ENCODE measurements around the gene SLC29A3. TPM values are rescaled to one million over a fixed set of nuclear protein-coding genes. Genes with fewer than 3 reads are reported as not detected.
"Not testable (repeated sequence)": the region's sequence is repeated elsewhere in the genome, so short reads cannot be mapped to it uniquely, and the experiment has no call there.

Gene SLC29A3
- total RNA-seq, 2 donors from 2014 or later, result 2.0 to 2.1 TPM

- H3K9me3 Mint-ChIP-seq, result no peaks in the 10 kb centered on the region
- ATAC-seq (no peak), DNase-seq (ENCODE audit: low spot score in 2 of 2) (no peak)
- no peak overlapping the region for H3K27ac Mint-ChIP-seq
- H3K36me3 Mint-ChIP-seq, result no peaks in the 10 kb centered on the region
These were observed 26.0 kb downstream of the SLC29A3 start for GRCh38 chr10:71344993-71345480.

DNA sequence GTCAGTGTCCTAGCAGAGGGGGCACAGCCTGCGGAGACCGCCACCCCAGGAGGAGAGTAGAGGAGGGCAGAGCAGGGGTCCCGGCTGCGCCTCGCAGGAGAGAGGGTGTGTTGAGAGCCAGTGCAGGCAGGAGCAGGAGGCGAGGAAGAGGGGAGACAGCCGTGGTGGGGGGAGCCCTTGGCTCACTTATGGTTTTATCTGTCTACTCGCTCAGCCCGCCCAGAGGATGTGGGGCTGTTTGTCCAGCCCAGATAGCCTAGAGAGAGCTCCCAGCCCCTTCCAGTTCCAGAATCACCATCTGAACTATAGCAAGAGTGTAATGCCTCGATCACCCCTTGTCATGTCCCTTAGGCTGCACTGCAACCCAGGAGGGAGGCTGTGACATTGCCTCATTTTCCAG lies 26.6 kb downstream of the SLC29A3 start:
- no peaks in the 10 kb centered on the region for H3K36me3 Mint-ChIP-seq
- no peak for DNase-seq (ENCODE audit: low spot score in 2 of 2)
- no peak overlapping the region for H3K27ac Mint-ChIP-seq
- no peak for ATAC-seq
- no peaks in the 10 kb centered on the region for H3K9me3 Mint-ChIP-seq

DNA sequence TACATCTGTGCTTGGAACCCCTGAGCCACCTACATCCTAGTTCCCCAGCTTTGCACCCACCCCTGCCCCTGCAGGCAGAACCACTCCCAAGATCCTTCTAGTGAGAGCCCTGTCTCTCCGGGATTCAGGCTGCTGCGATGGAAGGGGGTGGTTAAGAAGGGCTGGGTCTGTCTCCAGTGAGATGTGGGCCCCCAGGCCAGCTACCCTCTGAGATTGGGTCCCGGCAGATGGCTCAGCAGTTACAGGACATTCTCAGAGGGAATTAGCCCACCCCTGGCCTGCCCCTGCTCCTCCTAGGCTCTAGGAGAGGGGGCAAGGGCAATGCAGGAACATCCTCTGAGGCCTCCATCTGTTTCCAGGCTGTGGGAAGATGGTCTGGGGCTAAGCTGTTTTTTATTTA lies 27.7 kb downstream of the SLC29A3 start:
- no peak for DNase-seq (ENCODE audit: low spot score in 2 of 2)
- no peak for ATAC-seq
- Mint-ChIP-seq H3K27ac (no peak overlapping the region), H3K36me3 (no peaks in the 10 kb centered on the region), H3K9me3 (no peaks in the 10 kb centered on the region)

- Mint-ChIP-seq H3K27ac (no peak overlapping the region), H3K9me3 (no peaks in the 10 kb centered on the region), H3K36me3 (no peaks in the 10 kb centered on the region)
- DNase-seq (ENCODE audit: low spot score in 2 of 2) (no peak), ATAC-seq (no peak)
These were observed 28.7 kb downstream of the SLC29A3 start for GRCh38 chr10:71347587-71348395.

GRCh38 chr10:71348850-71349249 lies 29.8 kb downstream of the SLC29A3 start:
- DNase-seq (ENCODE audit: low spot score in 2 of 2), result no peak
- no peaks in the 10 kb centered on the region for H3K9me3 Mint-ChIP-seq
- no peaks in the 10 kb centered on the region for H3K36me3 Mint-ChIP-seq

DNA sequence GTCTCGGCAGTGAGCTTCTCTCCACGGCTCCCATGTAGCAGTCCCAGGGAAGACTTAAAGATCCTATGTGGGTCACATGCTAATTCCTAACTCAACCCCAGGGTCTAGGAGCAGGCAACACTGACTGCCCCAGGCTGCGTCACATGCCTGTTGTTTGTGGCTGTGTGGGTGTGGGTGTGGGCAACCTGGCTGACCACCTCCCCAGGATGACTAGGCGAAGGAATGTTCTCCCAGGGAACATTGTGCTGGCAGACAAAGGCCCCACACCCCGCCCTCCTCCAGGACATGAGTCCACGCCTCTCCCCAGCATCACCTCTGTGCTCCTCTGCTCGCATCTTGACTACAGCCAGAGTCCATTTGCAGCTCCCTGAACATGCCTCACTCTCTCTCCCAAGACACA lies 30.3 kb downstream of the SLC29A3 start:
- no peaks in the 10 kb centered on the region for H3K9me3 Mint-ChIP-seq
- no peak for ATAC-seq
- no peak for DNase-seq (ENCODE audit: low spot score in 2 of 2)
- H3K27ac Mint-ChIP-seq, result peak overlapping the region in 1 of 2 donors; percentile 33
- H3K36me3 Mint-ChIP-seq, result no peaks in the 10 kb centered on the region

More at GRCh38 chr10:71348850-71349249, 29.8 kb downstream of the SLC29A3 start:
- ATAC-seq, result no peak
- H3K27ac Mint-ChIP-seq, result no peak overlapping the region

GRCh38 chr10:71351087-71351486 lies 32.0 kb downstream of the SLC29A3 start:
- DNase-seq (ENCODE audit: low spot score in 2 of 2), result no peak
- Mint-ChIP-seq H3K27ac (no peak overlapping the region), H3K36me3 (no peaks in the 10 kb centered on the region), H3K9me3 (no peaks in the 10 kb centered on the region)
- ATAC-seq, result no peak

GRCh38 chr10:71351628-71352319 lies 32.7 kb downstream of the SLC29A3 start:
- DNase-seq (ENCODE audit: low spot score in 2 of 2) (no peak), ATAC-seq (no peak)
- Mint-ChIP-seq H3K27ac (no peak overlapping the region), H3K36me3 (no peaks in the 10 kb centered on the region), H3K9me3 (no peaks in the 10 kb centered on the region)

GRCh38 chr10:71353639-71354038 lies 34.6 kb downstream of the SLC29A3 start:
- DNase-seq (ENCODE audit: low spot score in 2 of 2) (no peak), ATAC-seq (no peak)
- Mint-ChIP-seq H3K27ac (no peak overlapping the region), H3K36me3 (no peaks in the 10 kb centered on the region), H3K9me3 (no peaks in the 10 kb centered on the region)

- Mint-ChIP-seq H3K27ac (no peak overlapping the region), H3K9me3 (no peaks in the 10 kb centered on the region), H3K36me3 (no peaks in the 10 kb centered on the region)
- DNase-seq (ENCODE audit: low spot score in 2 of 2) (no peak), ATAC-seq (no peak)
These were observed 35.7 kb downstream of the SLC29A3 start for GRCh38 chr10:71354776-71355175.

DNA sequence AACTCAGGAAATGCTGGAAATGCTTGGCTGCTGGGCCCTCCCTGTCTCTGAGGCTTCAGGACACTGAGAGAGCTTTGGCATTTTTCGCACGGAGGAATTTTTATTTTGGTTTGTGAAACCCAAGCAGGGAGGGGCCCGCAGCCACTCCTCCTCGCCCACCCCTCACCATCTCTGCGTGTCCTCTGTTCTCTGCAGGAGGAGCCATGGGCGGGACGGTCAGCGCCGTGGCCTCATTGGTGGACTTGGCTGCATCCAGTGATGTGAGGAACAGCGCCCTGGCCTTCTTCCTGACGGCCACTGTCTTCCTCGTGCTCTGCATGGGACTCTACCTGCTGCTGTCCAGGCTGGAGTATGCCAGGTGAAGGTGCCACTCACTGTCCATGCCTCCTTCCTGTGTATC lies 36.8 kb downstream of the SLC29A3 start:
- H3K27ac Mint-ChIP-seq, result no peak overlapping the region
- DNase-seq (ENCODE audit: low spot score in 2 of 2), result no peak
- H3K9me3 Mint-ChIP-seq, result no peaks in the 10 kb centered on the region
- ATAC-seq, result no peak
- H3K36me3 Mint-ChIP-seq, result no peaks in the 10 kb centered on the region

DNA sequence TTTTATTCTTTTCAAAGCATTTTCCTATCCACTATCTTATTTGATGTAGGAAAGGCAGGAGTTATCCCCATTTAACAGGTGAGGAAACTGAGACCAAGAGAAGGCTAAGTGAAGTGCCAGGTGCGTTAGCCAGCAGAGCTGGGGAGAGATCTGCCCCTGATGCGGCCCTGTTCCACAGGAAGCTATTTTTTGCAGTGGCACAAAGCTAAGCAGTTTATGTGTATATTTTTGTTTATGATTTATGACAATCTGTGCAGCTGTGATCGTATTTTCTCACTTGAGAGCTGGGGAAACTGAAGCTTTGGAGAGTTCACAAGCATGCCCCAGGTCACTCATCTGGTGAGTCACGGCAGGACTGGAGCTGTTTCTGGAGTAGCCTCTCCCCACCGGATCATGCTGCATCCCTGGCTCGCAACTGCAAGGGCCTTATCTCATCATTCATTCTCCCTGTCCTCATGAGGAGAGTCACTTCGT lies 38.8 kb downstream of the SLC29A3 start:
- H3K27ac Mint-ChIP-seq, result peak overlapping the region in 1 of 2 donors; percentile 36
- no peaks in the 10 kb centered on the region for H3K9me3 Mint-ChIP-seq
- DNase-seq (ENCODE audit: low spot score in 2 of 2), result no peak
- no peak for ATAC-seq
- H3K36me3 Mint-ChIP-seq, result no peaks in the 10 kb centered on the region

DNA sequence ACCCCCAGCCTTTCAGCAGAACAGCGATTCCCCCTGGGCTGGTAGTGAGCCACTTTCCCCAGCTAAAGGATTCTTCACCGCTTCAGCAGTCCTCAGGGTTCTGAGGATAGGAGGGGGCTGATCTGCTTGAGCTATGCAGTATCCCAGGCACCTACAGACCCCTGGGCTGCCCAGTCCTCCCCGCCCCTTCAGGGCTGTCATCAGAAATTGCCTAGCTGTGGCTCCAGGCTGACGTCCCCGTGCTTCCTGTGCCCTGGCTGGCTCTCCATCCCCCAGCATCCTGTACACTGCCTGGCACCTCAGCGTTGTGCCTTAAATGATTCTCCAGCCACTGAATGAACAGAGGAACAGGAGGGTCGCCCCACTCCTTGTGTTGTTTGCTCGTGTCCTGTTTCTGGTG lies 39.2 kb downstream of the SLC29A3 start:
- H3K36me3 Mint-ChIP-seq, result no peaks in the 10 kb centered on the region
- no peak for DNase-seq (ENCODE audit: low spot score in 2 of 2)
- peak overlapping the region in 1 of 2 donors; percentile 36 for H3K27ac Mint-ChIP-seq
- no peaks in the 10 kb centered on the region for H3K9me3 Mint-ChIP-seq
- no peak for ATAC-seq

DNA sequence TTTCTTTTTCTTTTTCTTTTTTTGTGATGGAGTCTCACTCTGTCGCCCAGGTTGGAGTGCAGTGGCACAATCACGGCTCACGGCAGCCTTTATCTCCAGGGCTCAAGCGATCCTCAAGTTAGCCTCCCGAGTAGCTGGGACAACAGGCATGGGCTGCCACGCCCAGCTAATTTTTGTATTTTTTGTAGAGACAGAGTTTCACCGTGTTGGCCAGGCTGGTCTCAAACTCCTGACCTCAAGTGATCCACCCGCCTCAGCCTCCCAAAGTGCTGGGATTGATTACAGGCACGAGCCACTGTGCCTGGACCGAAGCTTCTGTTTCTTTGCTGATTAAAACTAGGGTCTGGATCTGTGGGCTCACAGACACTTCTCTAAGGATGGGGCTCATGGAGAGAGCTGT lies 39.8 kb downstream of the SLC29A3 start:
- H3K36me3 Mint-ChIP-seq; H3K27ac Mint-ChIP-seq; DNase-seq (ENCODE audit: low spot score in 2 of 2); H3K9me3 Mint-ChIP-seq; ATAC-seq: not testable (repeated sequence)

DNA sequence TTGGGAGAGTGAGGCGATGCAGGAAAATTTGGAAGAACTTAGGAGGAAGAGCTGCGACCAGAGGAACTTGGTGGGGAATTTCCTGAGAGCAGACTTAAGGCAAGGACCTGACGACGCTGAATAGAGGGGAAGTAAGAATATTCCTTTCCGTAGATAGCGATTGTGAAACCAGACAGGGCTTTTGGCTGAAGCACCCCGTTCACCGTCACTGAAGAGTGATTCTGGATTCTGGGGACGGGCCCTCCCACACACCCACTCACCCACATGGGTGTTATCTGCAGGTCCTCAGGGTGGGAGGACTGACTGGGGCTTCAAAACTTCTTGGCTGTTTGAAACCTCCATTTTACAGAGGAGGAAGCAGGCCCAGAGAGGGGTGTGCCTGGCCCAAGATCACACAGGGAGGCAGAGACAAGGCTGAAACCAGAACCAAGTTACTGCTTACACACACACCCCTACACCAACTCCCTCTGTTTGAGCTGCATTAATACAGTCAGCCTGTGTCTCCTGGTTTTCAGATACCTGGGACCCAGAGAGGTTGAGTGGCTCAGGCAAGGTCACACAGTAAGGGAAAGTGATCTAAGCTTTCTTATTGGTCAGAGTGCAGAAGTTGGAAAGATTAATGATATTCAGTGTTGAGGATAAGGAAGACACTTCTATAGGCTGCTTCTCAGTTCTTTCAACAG lies 40.4 kb downstream of the SLC29A3 start:
- no peaks in the 10 kb centered on the region for H3K36me3 Mint-ChIP-seq
- no peaks in the 10 kb centered on the region for H3K9me3 Mint-ChIP-seq
- no peak for DNase-seq (ENCODE audit: low spot score in 2 of 2)
- no peak for ATAC-seq
- H3K27ac Mint-ChIP-seq, result no peak overlapping the region

DNA sequence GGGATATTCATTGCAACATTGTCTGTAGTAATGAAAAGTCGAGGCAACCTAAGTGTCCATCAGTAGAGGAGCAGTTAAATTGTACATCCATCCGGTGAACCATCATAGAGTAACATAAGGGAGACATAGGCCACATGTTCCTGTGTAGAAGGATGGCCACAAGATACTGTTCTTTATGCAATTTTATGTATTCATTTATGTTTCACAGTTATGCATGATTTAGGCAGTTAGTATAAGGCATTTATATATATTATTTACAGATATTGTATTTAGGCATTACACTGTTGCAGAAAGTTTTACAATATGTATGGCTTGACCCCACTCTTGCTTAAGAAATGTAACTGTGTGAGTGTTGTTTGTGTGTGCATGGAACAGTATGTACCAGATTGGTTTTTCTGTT lies 41.7 kb downstream of the SLC29A3 start:
- Mint-ChIP-seq H3K27ac (no peak overlapping the region), H3K9me3 (no peaks in the 10 kb centered on the region), H3K36me3 (no peaks in the 10 kb centered on the region)
- no peak for ATAC-seq
- no peak for DNase-seq (ENCODE audit: low spot score in 2 of 2)

DNA sequence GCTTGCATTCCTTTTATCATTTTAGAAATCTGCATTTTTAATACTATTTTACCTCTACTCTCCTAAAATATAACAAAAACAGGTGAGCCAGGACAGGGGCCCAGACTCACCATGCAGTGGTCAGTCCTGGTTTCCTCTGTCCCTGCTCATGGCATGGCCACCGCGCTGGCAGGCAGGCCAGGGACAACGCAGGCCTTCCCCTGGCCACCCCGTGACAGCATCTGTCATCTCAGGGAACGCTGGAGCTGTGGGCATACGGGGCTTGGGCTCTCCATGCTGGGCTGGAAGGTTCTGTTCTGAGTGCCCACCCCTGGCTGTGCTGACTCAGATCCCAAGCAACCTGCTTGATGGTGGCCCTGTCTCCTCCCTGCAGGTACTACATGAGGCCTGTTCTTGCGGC lies 42.5 kb downstream of the SLC29A3 start:
- Mint-ChIP-seq H3K27ac (no peak overlapping the region), H3K9me3 (no peaks in the 10 kb centered on the region), H3K36me3 (no peaks in the 10 kb centered on the region)
- DNase-seq (ENCODE audit: low spot score in 2 of 2) (no peak), ATAC-seq (no peak)
